Parathyroid adenoma (tissue), 2 donors: Measurements from ENCODE around the gene CRTC2.

ENCODE experiments used
- H2AFZ ChIP-seq: fragments of 300-600 bp; sonication (generic); one replicate; pipeline ENCODE4 v1.7.0; 2017; ENCODE audit warnings: antibody characterized with exemption, mild to moderate bottlenecking
- H3K27ac ChIP-seq: fragments of 300-600 bp; sonication (generic); one replicate; pipeline ENCODE4 v1.7.0; 2017
- H3K27me3 ChIP-seq: fragments of 300-600 bp; sonication (generic); one replicate; pipeline ENCODE4 v1.7.0; 2017; ENCODE audit warnings: low read length; ENCODE audit not compliant: control insufficient read depth, insufficient read depth
- H3K36me3 ChIP-seq: fragments of 300-600 bp; sonication (generic); one replicate; pipeline ENCODE4 v1.7.0; 2017; ENCODE audit warnings: low read length; ENCODE audit not compliant: control insufficient read depth, insufficient read depth
- H3K4me1 ChIP-seq: fragments of 300-600 bp; sonication (generic); one replicate; pipeline ENCODE4 v1.7.0; 2017; ENCODE audit warnings: control low read depth
- H3K4me2 ChIP-seq: fragments of 300-600 bp; sonication (generic); one replicate; pipeline ENCODE4 v1.7.0; 2017; ENCODE audit warnings: low read length
- H3K4me3 ChIP-seq: fragments of 300-600 bp; sonication (generic); one replicate; pipeline ENCODE4 v1.7.0; 2017; ENCODE audit warnings: low read depth, low read length
- H3K79me2 ChIP-seq: fragments of 300-600 bp; sonication (generic); one replicate; pipeline ENCODE4 v1.7.0; 2017; ENCODE audit warnings: control low read depth
- H3K9ac ChIP-seq: fragments of 300-600 bp; sonication (generic); one replicate; pipeline ENCODE4 v1.7.0; 2017; ENCODE audit warnings: mild to moderate bottlenecking
- H3K9me3 ChIP-seq: fragments of 300-600 bp; sonication (generic); one replicate; pipeline ENCODE4 v1.7.0; 2017; ENCODE audit warnings: low read length; ENCODE audit not compliant: control insufficient read depth
- CTCF ChIP-seq: fragments of 300-600 bp; sonication (generic); IDR thresholded peaks from one replicate; pipeline ENCODE4 v1.7.0; 2017; ENCODE audit warnings: antibody characterized with exemption, mild to moderate bottlenecking
- donor health status: primary hyperparathyroidism.

The CRTC2 gene

DNA sequence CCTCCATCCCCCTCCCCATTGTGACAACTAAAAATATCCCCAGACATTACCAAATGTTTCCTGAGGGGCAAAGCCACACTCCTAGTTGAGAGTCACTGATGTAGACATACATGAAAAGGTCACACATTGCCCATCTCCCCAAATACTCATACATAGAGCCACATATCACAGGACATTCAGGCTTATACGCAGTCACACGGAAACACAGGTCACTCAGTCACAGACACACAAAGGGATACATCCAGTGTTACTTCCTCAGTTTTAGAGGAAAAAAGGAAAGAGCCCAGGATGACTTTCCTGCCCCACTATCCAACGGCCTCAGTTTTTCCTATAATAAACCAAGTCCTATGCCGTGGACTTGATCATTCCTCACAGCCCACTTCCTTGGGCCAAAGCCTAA, 3.0 kb upstream of the CRTC2 start:
- H3K79me2 ChIP-seq: peaks cover 15% of the 10 kb centered on the region
- no peaks in the 10 kb centered on the region for H3K27me3 ChIP-seq
- TF ChIP-seq CTCF: no peak
- H3K4me2 ChIP-seq: no peak overlapping the region
- H3K27ac ChIP-seq: no peak overlapping the region
- H2AFZ ChIP-seq: no peak overlapping the region
- no peaks in the 10 kb centered on the region for H3K36me3 ChIP-seq
- no peak overlapping the region for H3K4me3 ChIP-seq
- no peaks in the 10 kb centered on the region for H3K9me3 ChIP-seq
- H3K4me1 ChIP-seq: peaks cover 16% of the 10 kb centered on the region
- no peak overlapping the region for H3K9ac ChIP-seq

- no peaks in the 10 kb centered on the region for H3K9me3 ChIP-seq
- H3K27me3 ChIP-seq: no peaks in the 10 kb centered on the region
- H3K27ac ChIP-seq: no peak overlapping the region
- TF ChIP-seq CTCF: no peak
- no peak overlapping the region for H2AFZ ChIP-seq
- H3K79me2 ChIP-seq: peaks cover 20% of the 10 kb centered on the region
- H3K4me1 ChIP-seq: peaks cover 11% of the 10 kb centered on the region
- no peaks in the 10 kb centered on the region for H3K36me3 ChIP-seq
- no peak overlapping the region for H3K9ac ChIP-seq
- H3K4me3 ChIP-seq: no peak overlapping the region
- no peak overlapping the region for H3K4me2 ChIP-seq
Measured at GRCh38 chr1:153960206-153960605, 1.8 kb upstream of the CRTC2 start.

DNA sequence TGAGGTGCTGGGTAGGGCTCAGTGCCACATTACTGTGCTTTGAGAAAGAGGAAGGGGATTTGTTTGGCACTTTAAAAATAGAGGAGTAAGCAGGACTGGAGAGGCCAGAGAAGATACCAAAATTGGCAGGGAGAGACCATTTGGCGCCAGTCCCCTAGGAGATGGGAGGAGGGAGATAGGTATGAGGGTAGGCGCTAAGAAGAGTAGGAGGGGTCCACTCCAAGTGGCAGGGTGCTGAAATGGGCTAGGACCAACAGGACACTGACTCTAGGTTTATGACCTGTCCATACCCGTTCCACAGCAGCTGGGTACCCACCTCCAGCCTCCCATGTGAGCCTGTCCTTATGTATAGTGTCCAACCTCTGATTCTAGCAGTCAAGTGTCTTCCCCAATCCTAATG, 1.0 kb upstream of the CRTC2 start:
- Histone ChIP-seq H3K36me3 (no peaks in the 10 kb centered on the region), H3K4me2 (no peak overlapping the region), H3K4me1 (peaks cover 11% of the 10 kb centered on the region), H3K9me3 (no peaks in the 10 kb centered on the region), H3K27me3 (no peaks in the 10 kb centered on the region), H3K27ac (no peak overlapping the region), H3K9ac (no peak overlapping the region), H3K79me2 (peaks cover 23% of the 10 kb centered on the region), H3K4me3 (no peak overlapping the region), H2AFZ (no peak overlapping the region)
- TF ChIP-seq CTCF: no peak

DNA sequence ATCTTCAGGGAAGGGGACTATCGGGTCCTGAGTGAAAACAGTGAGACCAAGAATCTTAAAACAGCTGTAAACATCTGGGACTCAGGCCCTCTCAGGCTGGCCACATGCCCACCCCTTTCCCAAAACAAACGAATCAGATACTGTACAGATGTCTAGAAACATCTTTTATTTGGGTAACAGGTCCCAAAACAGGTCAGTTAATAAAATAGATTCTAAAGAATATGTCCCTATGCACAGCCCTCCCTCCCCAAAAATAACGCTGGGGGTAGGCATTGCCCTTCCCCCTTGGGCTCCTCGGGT, 499 bp upstream of the CRTC2 start:
- H3K4me2 ChIP-seq: peak overlapping the region; percentile 38
- H3K4me1 ChIP-seq: peaks cover 11% of the 10 kb centered on the region
- no peak overlapping the region for H3K9ac ChIP-seq
- H3K79me2 ChIP-seq: peaks cover 23% of the 10 kb centered on the region
- peak overlapping the region; percentile 92 for H3K4me3 ChIP-seq
- H3K27me3 ChIP-seq: no peaks in the 10 kb centered on the region
- no peaks in the 10 kb centered on the region for H3K9me3 ChIP-seq
- TF ChIP-seq CTCF: no peak
- H2AFZ ChIP-seq: peak overlapping the region; percentile 78
- peak overlapping the region; percentile 30 for H3K27ac ChIP-seq
- no peaks in the 10 kb centered on the region for H3K36me3 ChIP-seq

DNA sequence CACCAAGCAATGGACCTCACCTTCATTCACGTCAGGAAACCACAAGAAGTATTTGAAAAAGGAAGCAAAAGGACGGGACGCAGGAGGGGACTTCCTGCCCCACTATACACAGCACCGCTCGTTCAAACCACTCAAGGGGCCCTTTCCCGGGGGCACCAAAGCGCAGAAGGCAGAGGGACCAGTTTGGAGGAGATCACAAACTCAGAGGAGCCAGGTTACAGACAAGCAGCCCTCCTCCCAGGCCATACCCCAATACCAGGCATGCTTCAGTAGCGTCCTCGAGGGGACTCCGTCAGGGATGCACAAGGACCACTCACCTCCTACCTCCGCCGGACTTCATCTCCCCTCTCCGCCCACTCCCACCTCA, 685 bp downstream of the CRTC2 start:
- Histone ChIP-seq H3K4me2 (peak overlapping the region; percentile 80), H3K27me3 (no peaks in the 10 kb centered on the region), H3K9ac (peak overlapping the region; percentile 38), H3K27ac (peak overlapping the region; percentile 85), H3K9me3 (no peaks in the 10 kb centered on the region), H3K4me1 (peaks cover 11% of the 10 kb centered on the region), H2AFZ (peak overlapping the region; percentile 78), H3K36me3 (no peaks in the 10 kb centered on the region), H3K4me3 (peak overlapping the region; percentile 92), H3K79me2 (peaks cover 20% of the 10 kb centered on the region)
- no peak for TF ChIP-seq CTCF
